ENCODE data around the gene PIGW. TPM values are rescaled to one million over a fixed set of nuclear protein-coding genes. Genes with fewer than 3 reads are reported as not detected.

Gene PIGW
- total RNA-seq, 1 donor from 2014 or later, result 6.9 TPM

GRCh38 chr17:36566081-36566480 lies 31.3 kb downstream of the PIGW start:
- no peak for TF ChIP-seq CTCF (conservative IDR thresholded peaks at IDR 0.05; ENCODE audit: low read depth, low read length)
- no peak for DNase-seq (ENCODE audit: low read depth)
- no peak overlapping the region for H3K4me3 ChIP-seq (ENCODE audit: low read depth, low read length)

GRCh38 chr17:36575028-36575427 lies 40.2 kb downstream of the PIGW start:
- no peak for TF ChIP-seq CTCF (conservative IDR thresholded peaks at IDR 0.05; ENCODE audit: low read depth, low read length)
- H3K4me3 ChIP-seq (ENCODE audit: low read depth, low read length), result no peak overlapping the region
- no peak for DNase-seq (ENCODE audit: low read depth)

GRCh38 chr17:36576793-36577192 lies 42.0 kb downstream of the PIGW start:
- no peak for TF ChIP-seq CTCF (conservative IDR thresholded peaks at IDR 0.05; ENCODE audit: low read depth, low read length)
- no peak for DNase-seq (ENCODE audit: low read depth)

GRCh38 chr17:36578671-36579070 lies 43.9 kb downstream of the PIGW start:
- no peak for DNase-seq (ENCODE audit: low read depth)
- TF ChIP-seq CTCF (conservative IDR thresholded peaks at IDR 0.05; ENCODE audit: low read depth, low read length), result no peak
- no peak overlapping the region for H3K4me3 ChIP-seq (ENCODE audit: low read depth, low read length)

More at GRCh38 chr17:36576793-36577192, 42.0 kb downstream of the PIGW start:
- no peak overlapping the region for H3K4me3 ChIP-seq (ENCODE audit: low read depth, low read length)

- DNase-seq (ENCODE audit: low read depth), result no peak
- H3K4me3 ChIP-seq (ENCODE audit: low read depth, low read length), result no peak overlapping the region
- TF ChIP-seq CTCF (conservative IDR thresholded peaks at IDR 0.05; ENCODE audit: low read depth, low read length), result no peak
Measured at GRCh38 chr17:36583787-36584186, 49.0 kb downstream of the PIGW start.

GRCh38 chr17:36586138-36586537 lies 51.4 kb downstream of the PIGW start:
- no peak overlapping the region for H3K4me3 ChIP-seq (ENCODE audit: low read depth, low read length)
- no peak for TF ChIP-seq CTCF (conservative IDR thresholded peaks at IDR 0.05; ENCODE audit: low read depth, low read length)
- DNase-seq (ENCODE audit: low read depth), result no peak

Other genes starting within 250 kb of the PIGW start
- gene TBC1D3G, start 211.1 kb upstream of the PIGW start, total RNA-seq, result not detected in 2 replicates
- gene TBC1D3H, start 146.6 kb upstream of the PIGW start, total RNA-seq, result not detected in 2 replicates
- gene ZNHIT3, start 48.3 kb upstream of the PIGW start, total RNA-seq, result 56.0 and 58.8 TPM in 2 replicates
- gene MYO19, start 119 bp upstream of the PIGW start, total RNA-seq, result 93.3 and 107 TPM in 2 replicates
- gene GGNBP2, start 9.9 kb downstream of the PIGW start, total RNA-seq, result 26.9 and 32.6 TPM in 2 replicates
- 13.2 and 14.8 TPM in 2 replicates for gene DHRS11, start 56.9 kb downstream of the PIGW start, total RNA-seq
- 9.1 and 13.7 TPM in 2 replicates for gene MRM1, start 66.6 kb downstream of the PIGW start, total RNA-seq